IMR-90 (cell line): ENCODE measurements around the gene HDAC9. TPM values are rescaled to one million over a fixed set of nuclear protein-coding genes. Genes with fewer than 3 reads are reported as not detected.
A peak's percentile ranks its signal among the peaks of the same experiment; 100 is the strongest.

ENCODE experiments used
- ATAC-seq: fragments of 200-7000 bp; cut with Tn5 transposase; 2 replicates; pipeline ENCODE4 v1.9.1; 2020; ENCODE audit warnings: low read depth, mild to moderate bottlenecking, moderate library complexity
- BruUV-seq: library from RNA; stranded (reverse); fragments of 400-500 nt; replicated peaks from 2 replicates; lab custom pipeline; 2021; lab: Mats Ljungman, UMichigan
- CTCF ChIA-PET: fragments of 300-600 bp; formaldehyde crosslinking; extraction: SDS; loops from one replicate; lab custom pipeline; 2021; ENCODE audit warnings: antibody characterized with exemption; lab: Yijun Ruan, JAX
- POLR2A ChIA-PET: fragments of 300-600 bp; sonication (Branson Sonifier 250); formaldehyde crosslinking; loops from one replicate; lab custom pipeline; 2022; ENCODE audit warnings: antibody characterized with exemption; ENCODE audit not compliant: unreplicated experiment; lab: Charles Lee
- DNase-seq: peaks from one replicate; pipeline ENCODE4 v3.0.0; 2013
- H2AFZ ChIP-seq: replicated peaks from 2 replicates; pipeline ENCODE3; 2013; ENCODE audit warnings: low read length, mild to moderate bottlenecking; ENCODE audit not compliant: poor library complexity
- H2AK5ac ChIP-seq: 2 replicates; pipeline ENCODE4 v1.6.1; 2013; ENCODE audit warnings: low read depth, low read length, inconsistent platforms
- H2AK9ac ChIP-seq: replicated peaks from 2 replicates; pipeline ENCODE3; 2013; ENCODE audit warnings: mild to moderate bottlenecking, low read depth, low read length, moderate library complexity; ENCODE audit not compliant: poor library complexity
- H2BK120ac ChIP-seq: 2 replicates; pipeline ENCODE4 v1.6.1; 2013; ENCODE audit warnings: low read depth, low read length, inconsistent platforms
- H2BK15ac ChIP-seq: 3 replicates; pipeline ENCODE4 v1.6.1; 2013; ENCODE audit warnings: low read depth, low read length, inconsistent platforms
- H2BK20ac ChIP-seq: 2 replicates; pipeline ENCODE4 v1.6.1; 2013; ENCODE audit warnings: low read depth, mild to moderate bottlenecking, inconsistent platforms, low read length, moderate library complexity
- H2BK5ac ChIP-seq: 2 replicates; pipeline ENCODE4 v1.6.1; 2013; ENCODE audit warnings: mild to moderate bottlenecking, low read depth, low read length, inconsistent platforms; ENCODE audit not compliant: poor library complexity, severe bottlenecking
- H3K14ac ChIP-seq: replicated peaks from 2 replicates; pipeline ENCODE4 v1.6.1; 2013; ENCODE audit warnings: low read depth, low read length, inconsistent platforms
- H3K18ac ChIP-seq: 2 replicates; pipeline ENCODE4 v1.6.1; 2013; ENCODE audit warnings: low read depth, low read length, control low read depth
- H3K23ac ChIP-seq: 2 replicates; pipeline ENCODE4 v1.6.1; 2013; ENCODE audit warnings: low read depth, low read length, inconsistent platforms
- H3K27ac ChIP-seq: 2 replicates; pipeline ENCODE4 v1.5.1; 2013; ENCODE audit warnings: mild to moderate bottlenecking, control low read depth, low read length; ENCODE audit not compliant: insufficient read depth
- H3K27me3 ChIP-seq: 2 replicates; pipeline ENCODE4 v1.6.1; 2013; ENCODE audit warnings: low read length; ENCODE audit not compliant: control insufficient read depth, insufficient read depth
- H3K36me3 ChIP-seq: 2 replicates; pipeline ENCODE4 v1.6.1; 2013; ENCODE audit warnings: low read length, mixed read lengths; ENCODE audit not compliant: control insufficient read depth, insufficient read depth
- H3K4ac ChIP-seq: 2 replicates; pipeline ENCODE4 v1.6.1; 2013; ENCODE audit warnings: low read depth, low read length, inconsistent platforms
- H3K4me1 ChIP-seq: 2 replicates; pipeline ENCODE4 v1.6.1; 2013; ENCODE audit warnings: low read length, mixed read lengths; ENCODE audit not compliant: control insufficient read depth, insufficient read depth
- H3K4me2 ChIP-seq: 2 replicates; pipeline ENCODE4 v1.6.1; 2013; ENCODE audit warnings: low read depth, mild to moderate bottlenecking, control low read depth, low read length, moderate library complexity
- H3K4me3 ChIP-seq: 2 replicates; pipeline ENCODE4 v1.5.1; 2013; ENCODE audit warnings: low read depth, mild to moderate bottlenecking, control low read depth, low read length, moderate library complexity; ENCODE audit not compliant: insufficient read depth
- H3K56ac ChIP-seq: 2 replicates; pipeline ENCODE4 v1.6.1; 2013; ENCODE audit warnings: low read length, inconsistent platforms; ENCODE audit not compliant: insufficient read depth; ENCODE audit errors: extremely low read depth
- H3K79me1 ChIP-seq, 2 experiments: 2 replicates each; pipeline ENCODE4 v1.6.1; 2013; ENCODE audit warnings: low read length in 2 of 2, inconsistent platforms in 1 of 2, low read depth in 1 of 2
- H3K9ac ChIP-seq: 2 replicates; pipeline ENCODE4 v1.6.1; 2013; ENCODE audit warnings: low read depth, low read length, control low read depth
- H3K9me1 ChIP-seq: 2 replicates; pipeline ENCODE4 v1.6.1; 2013; ENCODE audit warnings: low read length, inconsistent platforms; ENCODE audit not compliant: insufficient read depth
- H3K9me3 ChIP-seq: 2 replicates; pipeline ENCODE4 v1.6.1; 2013; ENCODE audit warnings: low read length; ENCODE audit not compliant: control insufficient read depth, insufficient read depth
- H4K20me1 ChIP-seq: 2 replicates; pipeline ENCODE4 v1.6.1; 2013; ENCODE audit warnings: low read length, inconsistent platforms; ENCODE audit not compliant: insufficient read depth
- H4K5ac ChIP-seq: 2 replicates; pipeline ENCODE4 v1.6.1; 2013; ENCODE audit warnings: mild to moderate bottlenecking, low read depth, low read length, control low read depth
- H4K8ac ChIP-seq, 2 experiments: 2 replicates each; pipeline ENCODE4 v1.6.1; 2013; ENCODE audit warnings: low read depth in 2 of 2, low read length in 2 of 2, control low read depth in 1 of 2, inconsistent platforms in 1 of 2
- H4K91ac ChIP-seq: 2 replicates; pipeline ENCODE4 v1.6.1; 2013; ENCODE audit warnings: low read depth, low read length, inconsistent platforms; ENCODE audit not compliant: insufficient read depth
- ELK1 ChIP-seq: fragments of 150-350 bp; IDR thresholded peaks from 2 replicates; pipeline ENCODE4 v1.6.1; 2016; ENCODE audit warnings: low read depth, mild to moderate bottlenecking, low read length, moderate library complexity, borderline replicate concordance
- FOS ChIP-seq: fragments of 150-350 bp; IDR thresholded peaks from 2 replicates; pipeline ENCODE4 v1.6.1; 2016; ENCODE audit warnings: low read depth, low read length
- MAFK ChIP-seq: IDR thresholded peaks from 2 replicates; pipeline ENCODE4 v1.6.1; 2012; ENCODE audit warnings: low read depth, low read length, improper control_type of control experiment
- RAD21 ChIP-seq: IDR thresholded peaks from 2 replicates; pipeline ENCODE4 v1.6.1; 2012; ENCODE audit warnings: low read length, improper control_type of control experiment
- RFX5 ChIP-seq: IDR thresholded peaks from 2 replicates; pipeline ENCODE4 v1.8.0; 2012; ENCODE audit warnings: low read depth, mild to moderate bottlenecking, low read length, moderate library complexity
- WGBS, 2 experiments: methylation state at CpG; one replicate each; pipeline versions ENCODE4 v1.1.5 to v1.1.7; 2013; ENCODE audit warnings: missing lambda C conversion rate in 2 of 2; ENCODE audit not compliant: insufficient read length in 1 of 2; ENCODE audit errors: extremely low coverage in 2 of 2; 5-methylcytosine and 5-hydroxymethylcytosine counted together
- dilution Hi-C: fragments of 300-500 bp; cut with HindIII; formaldehyde crosslinking; loops from one replicate; pipeline ENCODE4 v1.14.3; 2018; ENCODE audit warnings: low sequenced_read_pairs; ENCODE audit not compliant: unreplicated experiment
- in situ Hi-C: fragments of 300-500 bp; cut with MboI; formaldehyde crosslinking; loops from 3 replicates; pipeline ENCODE4 v1.14.3; 2019; ENCODE audit warnings: low sequenced_read_pairs, inconsistent platforms, mixed read lengths
- intact Hi-C: fragments of 100-400 bp; cut with micrococcal nuclease; formaldehyde crosslinking; loops from 2 replicates; pipeline ENCODE4 v1.10.0; 2022
- polyA plus RNA-seq, 3 experiments: library from polyadenylated mRNA; depleted of rRNA; stranded (reverse); fragments of >200 nt; gene quantifications; 2 replicates each; pipeline ENCODE4 v1.2.3, GENCODE V29; 2012; ENCODE audit warnings: low replicate concordance in 1 of 3
- total RNA-seq: library from RNA; depleted of rRNA; stranded (reverse); fragments of >200 nt; gene quantifications from 2 replicates; pipeline ENCODE4 v1.2.3, GENCODE V29; 2012

The HDAC9 gene
- total and polyA plus RNA-seq, 2 of the 4 experiments (the other 2 are of a cell fraction), result 4.3 to 24.7 TPM

- no peak for DNase-seq
- CTCF ChIA-PET, result interaction anchor here (1.2 kb wide), 1 partner anchor 60 kb away, joined by 3 read pairs; no protein-coding TSS in a partner anchor
- dilution Hi-C loops, result no loop called here
Observed at GRCh38 chr7:18845700-18846099, 350.2 kb downstream of the HDAC9 start.

More at GRCh38 chr7:18845700-18846099, 350.2 kb downstream of the HDAC9 start:
- WGBS, 2 experiments, result no CpG with 5 or more reads among the region's 6 CpGs
- Histone ChIP-seq H2AK5ac (no peak overlapping the region), H4K8ac (no peak overlapping the region), H3K36me3 (no peaks in the 10 kb centered on the region), H3K4me3 (no peak overlapping the region), H3K4me2 (no peak overlapping the region), H3K9ac (no peak overlapping the region), H3K23ac (no peak overlapping the region), H3K56ac (no peak overlapping the region), H3K14ac (no peak overlapping the region), H3K4me1 (no peaks in the 10 kb centered on the region), H3K9me1 (no peaks in the 10 kb centered on the region), H2AFZ (peak overlapping the region; percentile 8), H4K5ac (no peak overlapping the region), H3K18ac (no peak overlapping the region), H2AK9ac (no peak overlapping the region), H3K27ac (no peak overlapping the region), H3K79me1 (no peaks in the 10 kb centered on the region), H4K91ac (no peak overlapping the region), H2BK120ac (no peak overlapping the region), H2BK15ac (no peak overlapping the region), H2BK5ac (no peak overlapping the region), H3K27me3 (no peaks in the 10 kb centered on the region), H3K4ac (no peak overlapping the region), H3K9me3 (no peaks in the 10 kb centered on the region), H2BK20ac (no peak overlapping the region), H4K20me1 (no peaks in the 10 kb centered on the region)
- intact Hi-C loops (no loop called here), in situ Hi-C loops (no loop called here)
- POLR2A ChIA-PET, result no interaction called here
- TF ChIP-seq ELK1 (no peak), RFX5 (no peak), MAFK (no peak), RAD21 (no peak), FOS (no peak)
- no peak for ATAC-seq
- BruUV-seq, result no TSS peak
